GM12801 (cell line): ENCODE measurements around the gene PKN3.

ENCODE experiments used
- CTCF ChIP-seq: IDR thresholded peaks from one replicate; pipeline ENCODE4 v1.5.1; 2011; ENCODE audit warnings: control low read depth; ENCODE audit not compliant: insufficient read length; ENCODE audit errors: extremely low read depth

The PKN3 gene

GRCh38 chr9:128716581-128717254 lies 14.4 kb downstream of the PKN3 start:
- no peak for TF ChIP-seq CTCF

GRCh38 chr9:128718047-128718446 lies 15.7 kb downstream of the PKN3 start:
- TF ChIP-seq CTCF = no peak

GRCh38 chr9:128718475-128718874 lies 16.2 kb downstream of the PKN3 start:
- no peak for TF ChIP-seq CTCF

GRCh38 chr9:128719919-128720605 lies 17.8 kb downstream of the PKN3 start:
- TF ChIP-seq CTCF = no peak

GRCh38 chr9:128720841-128721486 lies 18.7 kb downstream of the PKN3 start:
- no peak for TF ChIP-seq CTCF

- TF ChIP-seq CTCF = no peak
Observed at GRCh38 chr9:128721487-128722010, 19.2 kb downstream of the PKN3 start.

- TF ChIP-seq CTCF = no peak
Observed at GRCh38 chr9:128722380-128723351, 20.4 kb downstream of the PKN3 start.
